K562 (cell line): ENCODE results near the gene SLC9A2. TPM values are rescaled to one million over a fixed set of nuclear protein-coding genes. Genes with fewer than 3 reads are reported as not detected.
A peak's percentile ranks its signal among the peaks of the same experiment; 100 is the strongest.

Source experiments
- ATAC-seq: fragments of 200-7000 bp; cut with Tn5 transposase; 3 replicates; pipeline ENCODE4 v1.9.1; 2020; ENCODE audit warnings: moderate library complexity
- BruUV-seq: library from RNA; stranded (reverse); fragments of 400-500 nt; replicated peaks from 2 replicates; lab custom pipeline; 2021; lab: Mats Ljungman, UMichigan
- CTCF ChIA-PET: fragments of 300-600 bp; formaldehyde crosslinking; extraction: SDS; loops from one replicate; lab custom pipeline; 2021; ENCODE audit warnings: low intra/inter-chr PET ratio; lab: Yijun Ruan, JAX
- POLR2A ChIA-PET: fragments of 300-600, 350-650 bp; sonication (Branson Sonifier 250); formaldehyde crosslinking; extraction: SDS; loops from one replicate; lab custom pipeline; 2021; ENCODE audit warnings: antibody characterized with exemption, inconsistent platforms; lab: Yijun Ruan, JAX
- DNase-seq, 4 experiments: peaks; one replicate each; pipeline versions ENCODE4 v3.0.0 to v3.0.0-alpha.2; 2011 to 2018; ENCODE audit warnings: low spot score in 3 of 4, mixed read lengths in 3 of 4; ENCODE audit errors: extremely low read depth in 1 of 4
- FAIRE-seq: peaks from 2 replicates; lab custom pipeline; 2011; peaks lifted over from hg19 to GRCh38; lab: Jason Lieb, UNC
- H2AFZ ChIP-seq: 2 replicates; pipeline ENCODE4 v1.6.0; 2011; ENCODE audit warnings: low read depth, low read length, control low read depth, inconsistent platforms
- H3K27ac ChIP-seq: fragments of 200-600 bp; 3 replicates; pipeline ENCODE4 v1.8.0; 2011; ENCODE audit warnings: low read depth, mild to moderate bottlenecking, control low read depth, inconsistent platforms, low read length, moderate library complexity, mixed read lengths; ENCODE audit errors: extremely low read depth
- H3K27me3 ChIP-seq, 2 experiments: fragments of 300-600 bp in 1 of 2; 2 replicates in 1 of 2; 3 replicates in 1 of 2; pipeline versions ENCODE4 v1.6.0 to v1.8.0; 2011; ENCODE audit warnings: inconsistent platforms in 2 of 2, low read length in 2 of 2, mild to moderate bottlenecking in 1 of 2, mixed read lengths in 1 of 2, moderate library complexity in 1 of 2; ENCODE audit not compliant: control insufficient read depth in 2 of 2, insufficient read depth in 2 of 2
- H3K36me3 ChIP-seq: fragments of 300-600 bp; 3 replicates; pipeline ENCODE4 v1.8.0; 2011; ENCODE audit warnings: mild to moderate bottlenecking, low read length, inconsistent platforms; ENCODE audit not compliant: control insufficient read depth, insufficient read depth
- H3K4me1 ChIP-seq, 2 experiments: fragments of 200-600 bp in 1 of 2; replicated peaks in 1 of 2; 2 replicates in 1 of 2; 3 replicates in 1 of 2; pipeline versions ENCODE4 v1.5.1 to v1.8.0; 2011; ENCODE audit warnings: inconsistent platforms in 2 of 2, low read length in 2 of 2, mild to moderate bottlenecking in 1 of 2, mixed read lengths in 1 of 2, moderate library complexity in 1 of 2; ENCODE audit not compliant: control insufficient read depth in 2 of 2, insufficient read depth in 2 of 2
- H3K4me2 ChIP-seq: 2 replicates; pipeline ENCODE4 v1.6.1; 2011; ENCODE audit warnings: low read length, control low read depth, inconsistent platforms, mixed read lengths; ENCODE audit not compliant: insufficient read depth
- H3K4me3 ChIP-seq: fragments of 200-600 bp; sonication (generic), shearing (Covaris generic); 2 replicates; pipeline ENCODE4 v1.5.1; 2016; ENCODE audit warnings: control low read depth, inconsistent platforms
- H3K79me2 ChIP-seq: fragments of 200-600 bp; 3 replicates; pipeline ENCODE4 v1.8.0; 2011; ENCODE audit warnings: low read length, inconsistent platforms; ENCODE audit not compliant: control insufficient read depth, insufficient read depth
- H3K9ac ChIP-seq, 2 experiments: 2 replicates each; pipeline versions ENCODE4 v1.6.0 to v1.6.1; 2011; ENCODE audit warnings: low read depth in 2 of 2, low read length in 2 of 2, control low read depth in 1 of 2, inconsistent platforms in 1 of 2, mild to moderate bottlenecking in 1 of 2, mixed read lengths in 1 of 2; ENCODE audit not compliant: insufficient read depth in 1 of 2
- H3K9me1 ChIP-seq: one replicate; pipeline ENCODE4 v1.6.0; 2011; ENCODE audit warnings: inconsistent platforms, mild to moderate bottlenecking, low read length, moderate library complexity; ENCODE audit not compliant: control insufficient read depth, insufficient read depth
- H3K9me3 ChIP-seq: replicated peaks from 2 replicates; pipeline ENCODE4 v1.5.1; 2011; ENCODE audit warnings: low read depth, low read length, inconsistent platforms; ENCODE audit not compliant: control insufficient read depth, insufficient read depth
- H4K20me1 ChIP-seq: replicated peaks from 2 replicates; pipeline ENCODE4 v1.6.1; 2011; ENCODE audit warnings: low read length, inconsistent platforms, mixed read lengths; ENCODE audit not compliant: control insufficient read depth, insufficient read depth
- ATF3 ChIP-seq, 2 experiments: fragments of 450-650 bp in 1 of 2; sonication (generic) in 1 of 2; formaldehyde crosslinking in 1 of 2; IDR thresholded peaks in 1 of 2; conservative IDR thresholded peaks in 1 of 2; 2 replicates each; pipeline versions ENCODE4 v1.6.1 to v1.8.1; 2016 to 2023; ENCODE audit warnings: mild to moderate bottlenecking in 2 of 2, moderate library complexity in 2 of 2, inconsistent platforms in 1 of 2, missing genetic modification reagents in 1 of 2
- FOSL1 ChIP-seq: fragments of 200-800 bp; sonication (Bioruptor generic); conservative IDR thresholded peaks from 2 replicates; pipeline ENCODE4 v1.6.1; 2016; ENCODE audit warnings: missing genetic modification characterization, missing compliant biosample characterization
- GATAD2B ChIP-seq: fragments of 450-650 bp; IDR thresholded peaks from 2 replicates; pipeline ENCODE4 v1.6.1; 2017; ENCODE audit warnings: mild to moderate bottlenecking, borderline replicate concordance
- L3MBTL2 ChIP-seq: fragments of 450-650 bp; IDR thresholded peaks from 2 replicates; pipeline ENCODE4 v1.6.1; 2016; ENCODE audit warnings: mild to moderate bottlenecking, moderate library complexity
- MYC ChIP-seq, 2 experiments: fragments of 250-450 bp in 1 of 2; sonication (Bioruptor Pico) in 1 of 2; IDR thresholded peaks; 2 replicates each; pipeline versions ENCODE4 v1.5.1 to v1.6.1; 2012 to 2021; ENCODE audit warnings: low read depth in 2 of 2, borderline replicate concordance in 1 of 2, improper control_type of control experiment in 1 of 2, low read length in 1 of 2, mild to moderate bottlenecking in 1 of 2, moderate library complexity in 1 of 2
- NFIC ChIP-seq: fragments of 450-650 bp; IDR thresholded peaks from 2 replicates; pipeline ENCODE4 v1.6.1; 2017; ENCODE audit warnings: mild to moderate bottlenecking, inconsistent platforms
- NFIX ChIP-seq: fragments of 250-450 bp; sonication (Bioruptor Pico); IDR thresholded peaks from 2 replicates; pipeline ENCODE4 v1.4.0; 2020; ENCODE audit warnings: low read depth, mild to moderate bottlenecking, moderate library complexity
- NFXL1 ChIP-seq: fragments of 450-650 bp; formaldehyde crosslinking; IDR thresholded peaks from 2 replicates; pipeline ENCODE4 v1.4.0; 2021; ENCODE audit warnings: mild to moderate bottlenecking
- ZNF3 ChIP-seq: fragments of 250-450 bp; sonication (Bioruptor Pico); IDR thresholded peaks from 2 replicates; pipeline ENCODE4 v1.5.0; 2021; ENCODE audit warnings: mild to moderate bottlenecking, moderate library complexity
- WGBS: fragments of 100-300 bp; shearing (Covaris generic); methylation state at CpG from one replicate; pipeline ENCODE4 v1.1.6; 2016; ENCODE audit warnings: low coverage, mixed read lengths; ENCODE audit not compliant: insufficient coverage; ENCODE audit errors: missing lambda C conversion rate; 5-methylcytosine and 5-hydroxymethylcytosine counted together
- in situ Hi-C: fragments of 300-500 bp; cut with MboI; formaldehyde crosslinking; loops from 4 replicates; pipeline ENCODE4 v1.15.0; 2018; ENCODE audit warnings: inconsistent platforms, mixed read lengths
- intact Hi-C: fragments of 100-400 bp; cut with micrococcal nuclease; formaldehyde crosslinking; loops from 2 replicates; pipeline ENCODE4 v1.14.2; 2022
- polyA plus RNA-seq, 8 experiments: library from polyadenylated mRNA; depleted of rRNA in 4 of 8; stranded (reverse) in 5 of 8; unstranded in 3 of 8; fragments of >200 nt; fragmentation: Nextera tagmentation in 2 of 8; fragmentation: Illumina TruSeq in 1 of 8; extraction: Ambion mirVana in 2 of 8; extraction: Trizol in 1 of 8; gene quantifications; 2 replicates each; pipeline versions ENCODE4 v1.2.1 to v1.2.3, GENCODE V29; 2011 to 2014; ENCODE audit warnings: inconsistent platforms in 1 of 8, missing spikeins in 1 of 8
- total RNA-seq, 7 experiments: library from RNA; depleted of rRNA in 6 of 7; stranded (reverse); fragments of >200 nt in 6 of 7; fragmentation: Illumina TruSeq in 2 of 7; extraction: Trizol in 2 of 7; gene quantifications; 2 replicates each; pipeline versions ENCODE4 v1.2.1 to v1.2.3, GENCODE V29; 2011 to 2021; ENCODE audit warnings: low replicate concordance in 1 of 7
- TF ChIP-seq, protein P1 (sequence below), 2 experiments: fragments of 450-650 bp; formaldehyde crosslinking in 1 of 2; IDR thresholded peaks; 2 replicates each; pipeline versions ENCODE4 v1.4.0 to v1.6.1; 2014 to 2020; ENCODE audit warnings: mild to moderate bottlenecking in 2 of 2, borderline replicate concordance in 1 of 2, low read depth in 1 of 2

The SLC9A2 gene
- total and polyA plus RNA-seq, 9 of the 15 experiments (the other 6 are each of a cell fraction or from before 2014, with no cell fraction given): 0.45 to 3.3 (median 1.6) TPM

- no peak for TF ChIP-seq ZNF3 (CRISPR knock-in tag)
- TF ChIP-seq NFXL1: no peak
- TF ChIP-seq GATAD2B: no peak
Measured at GRCh38 chr2:102696463-102696862, 77.1 kb downstream of the SLC9A2 start (continued).

GRCh38 chr2:102698369-102699111 lies 79.2 kb downstream of the SLC9A2 start:
- WGBS: 41% methylated on average over 6 of the region's 6 CpGs
- intact Hi-C loops (no loop called here), in situ Hi-C loops (no loop called here)
- Histone ChIP-seq H4K20me1 (no peaks in the 10 kb centered on the region), H3K36me3 (peaks cover 10% of the 10 kb centered on the region; the same call in 1 of the 3 replicates), H3K79me2 (no peaks in the 10 kb centered on the region), H3K9ac (no peak overlapping the region), H3K4me3 (no peak overlapping the region), H3K27me3 (no peaks in the 10 kb centered on the region), H3K9me1 (no peaks in the 10 kb centered on the region), H3K4me2 (no peak overlapping the region), H3K9me3 (no peaks in the 10 kb centered on the region), H3K27ac (no peak overlapping the region), H3K4me1 (no peaks in the 10 kb centered on the region; a peak in 1 of 5 replicates), H2AFZ (no peak overlapping the region)
- DNase-seq (peak; percentile 23 to 57 (median 42)), ATAC-seq (peak; percentile 61), FAIRE-seq (peak; percentile 59)
- BruUV-seq: no TSS peak
- CTCF ChIA-PET: no interaction called here
- POLR2A ChIA-PET: no interaction called here
- peak; percentile 93 for TF ChIP-seq NFIC
- TF ChIP-seq ATF3 (IDR thresholded peaks at IDR 0.05): peak; percentile 38; the same call in 1 of the 2 replicates
- no peak for TF ChIP-seq ATF3 (CRISPR knock-in tag; conservative IDR thresholded peaks at IDR 0.05)
- peak; percentile 34; the same call in 1 of the 2 replicates for TF ChIP-seq MYC (IDR thresholded peaks at IDR 0.05; ENCODE audit: low read depth, low read length)
- no peak for TF ChIP-seq MYC (CRISPR knock-in tag; IDR thresholded peaks at IDR 0.05; ENCODE audit: borderline replicate concordance, low read depth)
- TF ChIP-seq, protein P1, sequence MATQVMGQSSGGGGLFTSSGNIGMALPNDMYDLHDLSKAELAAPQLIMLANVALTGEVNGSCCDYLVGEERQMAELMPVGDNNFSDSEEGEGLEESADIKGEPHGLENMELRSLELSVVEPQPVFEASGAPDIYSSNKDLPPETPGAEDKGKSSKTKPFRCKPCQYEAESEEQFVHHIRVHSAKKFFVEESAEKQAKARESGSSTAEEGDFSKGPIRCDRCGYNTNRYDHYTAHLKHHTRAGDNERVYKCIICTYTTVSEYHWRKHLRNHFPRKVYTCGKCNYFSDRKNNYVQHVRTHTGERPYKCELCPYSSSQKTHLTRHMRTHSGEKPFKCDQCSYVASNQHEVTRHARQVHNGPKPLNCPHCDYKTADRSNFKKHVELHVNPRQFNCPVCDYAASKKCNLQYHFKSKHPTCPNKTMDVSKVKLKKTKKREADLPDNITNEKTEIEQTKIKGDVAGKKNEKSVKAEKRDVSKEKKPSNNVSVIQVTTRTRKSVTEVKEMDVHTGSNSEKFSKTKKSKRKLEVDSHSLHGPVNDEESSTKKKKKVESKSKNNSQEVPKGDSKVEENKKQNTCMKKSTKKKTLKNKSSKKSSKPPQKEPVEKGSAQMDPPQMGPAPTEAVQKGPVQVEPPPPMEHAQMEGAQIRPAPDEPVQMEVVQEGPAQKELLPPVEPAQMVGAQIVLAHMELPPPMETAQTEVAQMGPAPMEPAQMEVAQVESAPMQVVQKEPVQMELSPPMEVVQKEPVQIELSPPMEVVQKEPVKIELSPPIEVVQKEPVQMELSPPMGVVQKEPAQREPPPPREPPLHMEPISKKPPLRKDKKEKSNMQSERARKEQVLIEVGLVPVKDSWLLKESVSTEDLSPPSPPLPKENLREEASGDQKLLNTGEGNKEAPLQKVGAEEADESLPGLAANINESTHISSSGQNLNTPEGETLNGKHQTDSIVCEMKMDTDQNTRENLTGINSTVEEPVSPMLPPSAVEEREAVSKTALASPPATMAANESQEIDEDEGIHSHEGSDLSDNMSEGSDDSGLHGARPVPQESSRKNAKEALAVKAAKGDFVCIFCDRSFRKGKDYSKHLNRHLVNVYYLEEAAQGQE (IDR thresholded peaks at IDR 0.05; ENCODE audit: borderline replicate concordance): peak; percentile 53
- TF ChIP-seq, protein P1 (CRISPR knock-in tag; IDR thresholded peaks at IDR 0.05; ENCODE audit: low read depth): no peak
- TF ChIP-seq FOSL1 (tag): peak; percentile 72
- TF ChIP-seq L3MBTL2: 0 out of 2 replicates have a peak, but pooled peaks have one; percentile 29
- TF ChIP-seq NFIX (CRISPR knock-in tag): peak; percentile 67
